Right hindlimb (tissue), 1 donor: Measurements from ENCODE around the gene GSTK1.

ENCODE experiments used
- DNase-seq: peaks from one replicate; pipeline ENCODE4 v3.0.0-alpha.2; 2018

GSTK1 gene

DNA sequence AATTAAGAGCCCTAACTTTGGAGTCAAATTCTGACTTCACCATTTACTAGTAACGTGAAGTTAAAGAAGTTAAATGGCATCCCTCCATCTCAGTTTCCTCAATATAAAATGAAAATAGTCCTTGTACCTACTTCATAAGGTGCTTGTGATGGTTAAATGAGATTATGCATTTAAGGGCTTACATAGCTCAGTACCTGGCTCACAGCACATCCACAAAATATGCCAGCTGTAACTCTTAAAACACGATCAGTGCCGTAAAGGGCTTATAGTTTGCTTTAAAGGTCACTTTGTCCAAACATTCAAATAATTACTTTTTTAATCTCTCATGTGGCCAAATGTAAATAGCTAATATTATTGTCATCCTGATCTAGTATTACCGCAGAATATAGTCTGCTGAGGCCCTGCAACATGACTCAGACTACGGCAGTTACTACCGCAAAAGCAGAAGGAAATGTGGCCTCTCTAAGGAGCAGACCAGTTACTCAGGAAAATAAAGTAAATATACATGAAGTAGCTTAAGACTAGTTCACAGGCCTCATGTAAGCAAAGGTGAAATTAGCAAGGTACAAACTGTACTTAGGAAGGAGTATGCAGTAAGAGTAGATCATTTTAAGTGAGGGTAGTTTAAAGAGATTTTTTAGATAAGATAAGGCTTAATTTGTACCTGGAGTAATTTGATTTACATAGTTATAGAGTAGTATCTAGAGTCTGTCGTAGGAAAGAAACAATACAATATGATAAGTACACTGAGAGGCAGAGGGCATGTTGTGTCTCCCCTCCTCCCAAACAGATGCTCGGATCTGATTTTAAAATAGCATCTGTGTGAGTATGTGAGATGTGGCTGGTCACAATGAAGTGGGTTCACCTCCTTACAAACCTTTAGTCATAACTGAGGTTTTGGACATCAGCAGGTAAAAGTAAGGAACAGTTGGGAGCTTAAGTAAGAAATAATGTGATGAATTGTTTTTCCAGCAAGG lies 38.0 kb downstream of the GSTK1 start:
- no peak for DNase-seq

DNA sequence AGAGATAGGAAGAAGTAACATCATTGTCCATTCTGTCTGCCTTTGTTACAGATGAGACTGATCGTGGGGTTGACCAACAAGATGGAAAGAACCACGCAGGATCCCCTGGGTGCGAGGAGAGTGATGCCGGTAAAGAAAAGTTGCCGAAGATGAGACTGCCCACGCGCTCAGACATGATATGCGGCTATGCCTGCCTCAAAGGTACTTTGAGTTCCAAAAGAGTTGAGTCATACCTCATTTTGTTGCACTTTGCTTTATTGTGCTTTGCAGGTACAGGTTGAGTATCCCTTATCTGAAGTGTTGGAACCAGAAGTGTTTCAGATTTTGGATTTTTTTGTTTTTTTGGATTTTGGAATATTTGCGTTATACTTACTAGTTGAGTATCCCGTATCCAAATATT lies 40.5 kb downstream of the GSTK1 start:
- no peak for DNase-seq

DNA sequence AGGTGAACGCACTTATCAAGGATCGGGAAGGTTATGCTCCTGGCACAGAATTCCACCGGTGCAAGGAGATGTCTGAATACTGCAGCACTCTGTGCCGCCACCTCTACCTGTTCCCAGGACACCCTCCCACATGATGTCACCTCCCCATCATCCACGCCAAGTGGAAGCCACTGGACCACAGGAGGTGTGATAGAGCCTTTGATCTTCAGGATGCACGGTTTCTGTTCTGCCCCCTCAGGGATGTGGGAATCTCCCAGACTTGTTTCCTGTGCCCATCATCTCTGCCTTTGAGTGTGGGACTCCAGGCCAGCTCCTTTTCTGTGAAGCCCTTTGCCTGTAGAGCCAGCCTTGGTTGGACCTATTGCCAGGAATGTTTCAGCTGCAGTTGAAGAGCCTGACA lies 41.7 kb downstream of the GSTK1 start:
- no peak for DNase-seq

- no peak for DNase-seq
Measured at GRCh38 chr7:143305423-143306070, 42.3 kb downstream of the GSTK1 start.

GRCh38 chr7:143308632-143309031 lies 45.4 kb downstream of the GSTK1 start:
- DNase-seq = no peak

DNA sequence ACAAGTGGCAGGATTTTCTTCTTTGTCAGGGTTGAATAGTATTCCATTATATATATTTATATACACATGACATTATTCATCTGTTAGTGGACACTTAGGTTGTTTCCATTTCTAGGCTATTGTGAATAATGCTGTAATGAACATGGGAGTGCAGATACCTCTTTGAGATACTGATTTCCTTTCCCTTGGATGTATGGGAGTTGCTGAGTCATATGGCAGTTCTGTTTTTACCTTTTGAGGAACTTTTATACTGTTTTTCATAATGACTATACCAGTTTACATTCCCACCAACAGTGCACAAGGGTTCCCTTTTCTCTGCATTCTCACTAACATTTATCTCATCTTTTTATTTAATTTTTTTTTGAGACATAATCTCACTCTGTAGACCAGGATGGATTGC lies 50.9 kb downstream of the GSTK1 start:
- DNase-seq = no peak

- no peak for DNase-seq
Measured at GRCh38 chr7:143315776-143316175, 52.5 kb downstream of the GSTK1 start, which contains the start of gene CLCN1. Gene CLCN1 (plus strand): TSS chr7:143316111. CDS start chr7:143316213, 102 bp downstream.

GRCh38 chr7:143316492-143316891 lies 53.3 kb downstream of the GSTK1 start:
- no peak for DNase-seq

- DNase-seq = no peak
Measured at GRCh38 chr7:143318661-143319060, 55.4 kb downstream of the GSTK1 start.
